ENCODE results near the gene CLTA.

The CLTA gene

DNA sequence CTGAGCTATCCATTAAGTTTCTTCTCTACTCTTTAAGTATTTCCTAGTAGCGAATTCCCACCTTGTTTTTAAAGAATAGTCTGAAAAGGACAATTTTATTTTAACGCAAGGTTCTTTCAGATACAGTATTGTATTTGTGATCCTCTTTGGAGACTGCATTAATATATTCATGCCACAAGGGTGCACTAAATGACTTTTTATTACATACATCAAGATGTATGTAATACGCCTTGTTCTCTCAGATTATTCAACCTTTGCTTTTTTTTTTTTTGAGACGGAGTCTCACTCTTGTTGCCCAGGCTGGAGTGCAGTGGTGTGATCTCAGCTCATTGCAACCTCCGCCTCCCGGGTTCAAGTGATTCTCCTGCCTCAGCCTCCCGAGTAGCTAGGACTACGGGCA lies 57.3 kb downstream of the CLTA start:
- peak; percentile 58 for DNase-seq

- no peak for DNase-seq
Observed at GRCh38 chr9:36249189-36249588, 58.5 kb downstream of the CLTA start.

DNA sequence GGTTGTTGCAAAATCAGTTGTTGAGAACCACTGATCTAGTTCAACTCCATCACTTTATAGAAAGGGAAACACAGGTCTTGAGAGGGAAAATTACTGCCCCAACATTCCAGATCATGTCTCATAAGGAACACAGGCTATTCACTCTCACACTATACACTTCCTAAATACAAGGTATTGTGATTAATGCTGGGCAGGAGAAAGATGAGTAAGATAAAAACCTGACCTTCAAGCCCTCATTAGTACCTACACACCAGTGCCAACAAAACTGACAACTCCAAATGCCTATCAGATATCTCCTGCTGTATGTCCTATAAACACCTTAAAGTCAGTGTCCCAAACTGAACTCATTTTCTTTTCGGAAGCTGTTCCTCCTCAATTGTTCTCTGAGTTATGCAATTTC lies 59.4 kb downstream of the CLTA start:
- DNase-seq: no peak

GRCh38 chr9:36251428-36251827 lies 60.7 kb downstream of the CLTA start:
- DNase-seq: no peak

DNA sequence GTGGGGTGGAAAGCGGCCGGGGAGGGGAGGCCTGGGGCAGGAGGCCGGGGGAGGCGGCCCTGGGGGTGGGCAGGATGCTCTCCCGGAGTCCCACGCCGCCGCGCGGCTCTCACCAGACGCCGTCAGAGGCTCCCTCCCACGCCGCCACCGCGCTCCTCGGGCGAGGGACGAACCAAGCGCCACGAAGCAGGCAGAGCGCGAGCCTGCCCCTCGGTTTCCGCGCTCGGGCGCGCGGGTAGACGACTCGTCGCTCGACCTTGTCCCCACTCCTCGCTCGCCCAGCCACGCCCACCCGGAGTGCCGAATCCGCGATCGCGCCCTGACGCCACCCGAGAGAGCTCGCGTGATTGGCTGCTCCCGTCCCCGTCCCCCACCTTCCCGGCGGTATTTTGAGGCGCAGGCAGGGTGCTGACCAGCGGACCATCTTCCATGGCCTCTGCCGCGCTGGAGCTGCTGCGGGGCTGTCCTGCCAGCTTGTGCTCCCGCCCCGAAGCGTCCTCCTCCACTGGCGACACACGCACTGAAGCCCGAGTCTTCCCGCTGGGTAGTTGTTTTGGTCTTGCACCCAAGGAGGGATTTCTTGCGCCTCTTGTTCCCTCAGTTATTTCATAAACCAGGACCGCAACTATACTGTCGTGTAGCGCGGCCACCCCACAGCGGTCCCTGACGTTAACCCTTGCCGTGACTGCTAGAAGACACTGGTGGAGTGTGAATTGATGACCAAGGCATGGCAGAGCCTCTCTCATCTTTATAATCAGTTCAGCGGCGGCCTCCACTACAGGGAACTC lies 67.7 kb downstream of the CLTA start, which contains the start of gene GNE:
GNE (minus strand) TSS at position 241 of the 788 bp plus-strand sequence. CDS start 9,093 bp downstream, outside the sequence.
- peak; percentile 97 for DNase-seq

GRCh38 chr9:36258996-36259533 lies 68.3 kb downstream of the CLTA start:
- no peak for DNase-seq

All from CD4-positive, alpha-beta T cell treated with Interleukin-17A for 1 hour (primary cell).